ENCODE data around the gene CATSPER3.
"Not testable (repeated sequence)": the region's sequence is repeated elsewhere in the genome, so short reads cannot be mapped to it uniquely, and the experiment has no call there.

Gene CATSPER3

GRCh38 chr5:134989266-134989830 lies 21.6 kb downstream of the CATSPER3 start:
- no peak for TF ChIP-seq CTCF (IDR thresholded peaks at IDR 0.05)
- no peak for TF ChIP-seq ZFX (IDR thresholded peaks at IDR 0.05; ENCODE audit: borderline replicate concordance)
- no peak overlapping the region for H3K27ac ChIP-seq

GRCh38 chr5:134990183-134990582 lies 22.5 kb downstream of the CATSPER3 start:
- not testable (repeated sequence) for H3K27ac ChIP-seq

GRCh38 chr5:134992148-134992547 lies 24.4 kb downstream of the CATSPER3 start:
- TF ChIP-seq CTCF (IDR thresholded peaks at IDR 0.05) (no peak), ZFX (IDR thresholded peaks at IDR 0.05; ENCODE audit: borderline replicate concordance) (no peak)

GRCh38 chr5:134993161-134993560 lies 25.5 kb downstream of the CATSPER3 start:
- no peak for TF ChIP-seq ZFX (IDR thresholded peaks at IDR 0.05; ENCODE audit: borderline replicate concordance)
- TF ChIP-seq CTCF (IDR thresholded peaks at IDR 0.05) = no peak
- no peak overlapping the region for H3K27ac ChIP-seq

More at GRCh38 chr5:134992148-134992547, 24.4 kb downstream of the CATSPER3 start:
- H3K27ac ChIP-seq = no peak overlapping the region

- TF ChIP-seq ZFX (IDR thresholded peaks at IDR 0.05; ENCODE audit: borderline replicate concordance) (no peak), CTCF (IDR thresholded peaks at IDR 0.05) (no peak)
- no peak overlapping the region for H3K27ac ChIP-seq
Measured at GRCh38 chr5:134994560-134995156, 27.0 kb downstream of the CATSPER3 start.

GRCh38 chr5:134995850-134996402 lies 28.2 kb downstream of the CATSPER3 start:
- TF ChIP-seq ZFX (IDR thresholded peaks at IDR 0.05; ENCODE audit: borderline replicate concordance) (no peak), CTCF (IDR thresholded peaks at IDR 0.05) (no peak)
- no peak overlapping the region for H3K27ac ChIP-seq

- TF ChIP-seq ZFX (IDR thresholded peaks at IDR 0.05; ENCODE audit: borderline replicate concordance) = no peak
- TF ChIP-seq CTCF (IDR thresholded peaks at IDR 0.05) = no peak
- no peak overlapping the region for H3K27ac ChIP-seq
Measured at GRCh38 chr5:134997015-134997414, 29.3 kb downstream of the CATSPER3 start.

GRCh38 chr5:134998068-134998467 lies 30.4 kb downstream of the CATSPER3 start:
- not testable (repeated sequence) for H3K27ac ChIP-seq

Data from 22Rv1 (cell line).